ENCODE data around the gene MRI1.
A peak's percentile ranks its signal among the peaks of the same experiment; 100 is the strongest.
"Not testable (repeated sequence)": the region's sequence is repeated elsewhere in the genome, so short reads cannot be mapped to it uniquely, and the experiment has no call there.

MRI1 gene

DNA sequence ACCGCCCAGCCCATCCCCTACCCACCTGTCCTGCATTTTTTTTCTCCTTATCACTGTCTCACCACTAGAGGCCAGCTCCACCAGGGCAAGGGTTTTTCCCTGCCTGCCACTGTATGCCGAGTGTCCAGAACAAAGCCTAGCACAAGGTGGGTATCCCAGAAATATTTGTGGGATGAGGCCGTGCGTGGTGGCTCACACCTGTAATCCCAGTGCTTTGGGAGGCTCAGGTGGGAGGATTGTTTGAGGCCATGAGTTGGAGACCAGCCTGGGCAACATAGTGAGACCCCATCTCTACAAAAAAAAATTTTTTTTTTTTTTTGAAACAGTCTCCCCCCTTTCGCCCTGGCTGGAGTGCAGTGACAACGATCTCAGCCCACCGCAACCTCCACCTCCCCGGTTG lies 2.9 kb upstream of the MRI1 start:
- DNase-seq, result no peak

DNA sequence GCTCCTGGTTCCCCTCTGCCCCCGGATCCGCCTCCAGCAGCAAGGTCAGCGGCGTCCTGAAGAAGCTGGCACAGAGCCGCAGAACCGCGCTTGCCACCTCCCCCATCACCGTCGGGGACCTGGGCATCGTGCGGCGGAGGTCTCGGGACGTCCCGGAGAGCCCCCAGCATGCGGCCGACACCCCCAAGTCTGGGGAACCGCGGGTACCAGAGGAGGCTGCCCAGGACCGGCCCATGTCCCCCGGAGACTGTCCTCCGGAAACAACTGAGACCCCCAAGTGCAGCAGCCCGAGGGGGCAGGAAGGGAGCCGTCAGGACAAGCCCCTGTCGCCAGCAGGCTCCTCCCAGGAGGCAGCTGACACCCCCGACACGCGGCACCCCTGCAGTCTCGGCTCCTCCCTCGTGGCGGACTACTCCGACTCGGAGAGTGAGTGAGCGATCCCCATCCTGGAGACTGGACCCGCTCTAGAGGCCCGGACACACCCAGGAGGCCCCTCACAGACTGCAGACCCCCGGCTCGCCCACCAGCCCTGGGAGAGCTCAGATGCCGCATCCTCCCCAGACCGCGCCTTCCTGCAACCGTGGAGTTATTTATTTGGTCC lies 1.6 kb upstream of the MRI1 start:
- DNase-seq, result no peak

DNA sequence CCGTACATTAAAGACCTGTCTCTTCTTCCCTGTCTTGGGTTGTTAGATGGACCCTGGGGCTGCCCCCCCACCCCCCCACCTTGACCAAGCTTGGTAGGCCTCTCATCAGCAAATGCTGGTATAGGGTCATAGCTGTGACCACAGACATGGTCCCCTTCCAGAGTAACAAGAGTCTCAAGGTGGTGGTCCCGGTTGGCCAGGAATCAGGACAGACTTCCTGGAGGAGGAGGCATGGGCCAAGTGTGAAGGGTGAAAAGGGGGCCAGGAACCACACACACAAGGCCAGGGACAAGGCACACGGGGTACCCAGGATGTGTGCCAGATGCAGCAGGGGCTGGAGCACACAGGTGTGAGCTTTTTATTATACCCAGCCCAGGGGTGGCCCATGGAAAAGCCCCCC lies 1.1 kb upstream of the MRI1 start:
- no peak for DNase-seq

GRCh38 chr19:13764821-13765394 lies 586 bp downstream of the MRI1 start:
- DNase-seq, result peak in 4 of 5 experiments; percentile 17 to 56 (median 33)

DNA sequence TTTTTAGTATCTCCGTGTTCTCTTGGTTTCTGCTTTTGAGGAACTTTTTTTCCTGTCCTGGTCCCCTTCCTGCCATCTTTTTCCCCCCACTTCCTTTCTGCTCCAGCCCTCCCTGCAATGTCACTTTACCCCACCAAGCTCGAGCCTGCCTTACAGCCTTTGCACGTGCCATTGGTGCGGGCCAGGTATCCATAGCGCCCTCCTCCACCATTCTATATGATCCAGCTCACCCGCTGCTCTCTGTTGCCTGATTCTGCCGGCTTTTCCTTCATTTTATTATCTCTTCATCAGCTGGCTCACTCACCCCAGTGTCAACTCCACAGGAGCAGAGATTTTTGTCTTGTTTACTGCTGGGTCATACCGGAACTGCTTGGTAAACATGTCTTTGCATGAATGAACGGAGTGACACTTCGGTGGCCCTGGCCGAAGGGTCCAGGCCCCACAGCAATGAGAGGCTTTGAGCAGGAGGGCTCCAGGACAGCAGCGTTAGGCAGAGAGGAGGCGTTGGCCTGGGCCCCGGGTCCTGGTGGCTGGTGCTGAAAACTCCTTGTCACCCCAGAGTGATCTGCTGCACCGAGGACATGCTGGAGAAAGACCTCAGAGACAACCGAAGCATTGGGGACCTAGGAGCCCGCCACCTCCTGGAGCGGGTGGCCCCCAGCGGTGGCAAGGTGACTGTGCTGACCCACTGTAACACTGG lies 1.2 kb downstream of the MRI1 start:
- DNase-seq, result no peak

- DNase-seq, result no peak
Observed at GRCh38 chr19:13766095-13766481, 1.8 kb downstream of the MRI1 start.

DNA sequence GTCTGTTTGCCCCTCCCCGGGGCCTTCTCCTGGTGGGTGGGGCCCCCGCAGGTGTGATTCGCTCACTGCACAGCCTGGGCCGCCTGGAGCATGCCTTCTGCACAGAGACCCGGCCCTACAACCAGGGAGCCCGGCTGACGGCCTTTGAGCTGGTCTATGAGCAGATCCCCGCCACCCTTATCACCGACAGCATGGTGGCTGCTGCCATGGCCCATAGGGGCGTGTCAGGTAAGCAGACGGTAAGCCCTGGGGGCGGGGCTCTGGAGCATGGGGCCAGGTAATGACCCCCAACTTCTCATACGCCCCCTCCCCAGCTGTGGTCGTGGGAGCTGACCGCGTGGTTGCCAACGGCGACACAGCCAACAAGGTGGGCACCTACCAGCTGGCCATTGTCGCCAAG lies 4.2 kb downstream of the MRI1 start:
- DNase-seq, result no peak

GRCh38 chr19:13770013-13770635 lies 5.8 kb downstream of the MRI1 start:
- DNase-seq, result no peak

GRCh38 chr19:13774217-13775191 lies 10.2 kb downstream of the MRI1 start, which contains the start of gene C19orf53:
TSS of gene C19orf53 (plus strand) at chr19:13774456. CDS start at chr19:13774478, 22 bp downstream.
- peak; percentile 74 to 93 (median 83) for DNase-seq

DNA sequence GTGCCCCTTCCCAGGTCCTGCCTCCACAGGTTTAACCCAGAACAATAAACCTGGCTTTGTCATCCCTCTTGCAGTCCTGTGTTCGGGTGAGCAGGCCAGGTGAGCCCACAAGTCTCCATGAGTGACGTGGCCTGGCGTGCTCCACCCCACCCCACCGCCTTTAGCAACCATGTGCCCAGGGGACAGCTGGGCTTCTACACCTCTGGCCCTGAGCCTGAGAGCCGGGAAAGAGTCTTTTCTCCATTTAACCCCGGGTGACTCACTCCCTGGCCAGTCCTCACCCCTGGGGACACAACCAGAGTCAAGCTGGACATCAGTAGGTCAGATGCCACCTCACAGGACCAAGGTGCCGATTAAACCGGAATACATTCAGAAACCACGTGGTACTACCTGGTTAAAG lies 14.1 kb downstream of the MRI1 start:
- DNase-seq, result no peak

- DNase-seq, result no peak
Observed at GRCh38 chr19:13778847-13779246, 14.5 kb downstream of the MRI1 start.

DNA sequence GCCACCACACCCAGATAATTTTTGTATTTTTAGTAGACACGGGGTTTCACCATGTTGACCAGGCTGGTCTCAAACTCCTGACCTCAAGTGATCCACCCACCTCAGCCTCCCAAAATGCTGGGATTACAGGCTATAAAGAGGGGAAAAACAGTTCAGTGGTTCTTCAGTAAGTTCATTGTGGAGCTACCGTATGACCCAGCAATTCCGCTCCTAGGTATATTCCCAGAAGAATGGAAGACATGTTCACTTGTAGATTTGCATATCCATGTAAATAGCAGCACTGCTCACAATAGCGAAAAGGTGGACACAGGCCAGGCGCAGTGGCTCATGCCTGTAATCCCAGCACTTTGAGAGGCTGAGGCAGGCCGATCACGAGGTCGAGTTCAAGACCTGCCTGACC lies 15.5 kb downstream of the MRI1 start:
- not testable (repeated sequence) for DNase-seq

- DNase-seq, result no peak
Observed at GRCh38 chr19:13781547-13781946, 17.2 kb downstream of the MRI1 start.

- no peak for DNase-seq
Observed at GRCh38 chr19:13782537-13782936, 18.2 kb downstream of the MRI1 start.

GRCh38 chr19:13783565-13784500 lies 19.5 kb downstream of the MRI1 start:
- no peak for DNase-seq

- DNase-seq, result peak; percentile 36 to 70 (median 57)
Observed at GRCh38 chr19:13784731-13785452, 20.6 kb downstream of the MRI1 start.

DNA sequence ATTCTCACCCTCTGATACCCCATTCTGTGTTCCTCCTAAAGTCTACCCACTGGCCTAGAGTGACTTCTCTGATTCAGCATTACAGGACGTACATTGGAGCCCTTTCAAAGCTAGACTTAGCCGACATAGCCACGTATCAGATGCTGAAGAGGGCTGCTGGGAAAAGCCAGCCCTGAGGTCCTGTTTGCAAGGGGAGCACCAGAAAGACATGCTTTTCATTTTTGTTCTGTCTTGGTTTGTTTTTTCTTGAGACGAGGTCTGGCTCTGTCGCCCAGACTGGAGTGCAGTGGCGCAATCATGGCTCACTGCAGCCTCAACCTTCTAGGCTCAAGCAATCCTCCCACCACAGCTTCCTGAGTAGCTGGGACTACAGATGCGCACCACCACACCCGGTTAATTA lies 24.7 kb downstream of the MRI1 start:
- DNase-seq, result peak in 2 of 5 experiments; percentile 64 to 67

DNA sequence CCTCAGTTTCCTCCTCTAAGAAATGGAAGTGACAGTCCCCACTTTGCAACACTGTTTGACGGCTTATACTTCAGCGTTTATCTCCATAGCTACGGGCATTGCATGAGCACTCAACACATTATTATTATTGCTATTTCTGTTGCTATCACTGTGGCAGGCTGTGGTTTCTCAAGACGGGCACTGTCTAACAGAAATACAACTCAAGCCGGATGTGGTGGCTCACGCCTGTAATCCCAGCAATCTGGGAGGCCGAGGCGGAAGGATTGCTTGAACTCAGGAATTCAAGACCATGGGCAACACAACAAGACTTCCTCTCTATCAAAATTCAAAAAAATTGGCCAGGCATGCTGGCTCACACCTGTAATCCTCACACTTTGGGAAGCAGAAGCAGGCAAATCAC lies 26.0 kb downstream of the MRI1 start:
- peak in 2 of 5 experiments; percentile 39 to 65 for DNase-seq

DNA sequence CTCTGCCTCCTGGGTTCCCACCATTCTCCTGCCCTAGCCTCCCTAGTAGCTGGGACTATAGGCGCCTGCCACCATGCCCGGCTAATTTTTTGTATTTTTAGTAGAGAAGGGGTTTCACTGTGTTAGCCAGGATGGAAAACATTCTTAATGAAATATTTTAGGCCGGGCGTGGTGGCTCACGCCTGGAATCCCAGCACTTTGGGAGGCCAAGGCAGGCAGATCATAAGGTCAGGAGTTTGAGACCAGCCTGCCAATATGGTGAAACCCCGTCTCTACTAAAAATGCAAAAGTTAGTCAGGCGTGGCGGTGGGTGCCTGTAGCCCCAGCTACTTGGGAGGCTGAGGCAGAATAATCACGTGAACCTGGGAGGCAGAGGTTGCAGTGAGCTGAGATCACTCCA lies 29.0 kb downstream of the MRI1 start:
- DNase-seq, result not testable (repeated sequence)

- DNase-seq, result peak in 1 of 5 experiments; percentile 24
Observed at GRCh38 chr19:13794398-13794756, 30.1 kb downstream of the MRI1 start.
